Activated gamma-delta T cell (primary cell): ENCODE measurements around the gene CELF4.

Experiments
- DNase-seq: peaks from one replicate; lab custom pipeline; 2025; lab: John Stamatoyannopoulos, UW

The CELF4 gene

DNA sequence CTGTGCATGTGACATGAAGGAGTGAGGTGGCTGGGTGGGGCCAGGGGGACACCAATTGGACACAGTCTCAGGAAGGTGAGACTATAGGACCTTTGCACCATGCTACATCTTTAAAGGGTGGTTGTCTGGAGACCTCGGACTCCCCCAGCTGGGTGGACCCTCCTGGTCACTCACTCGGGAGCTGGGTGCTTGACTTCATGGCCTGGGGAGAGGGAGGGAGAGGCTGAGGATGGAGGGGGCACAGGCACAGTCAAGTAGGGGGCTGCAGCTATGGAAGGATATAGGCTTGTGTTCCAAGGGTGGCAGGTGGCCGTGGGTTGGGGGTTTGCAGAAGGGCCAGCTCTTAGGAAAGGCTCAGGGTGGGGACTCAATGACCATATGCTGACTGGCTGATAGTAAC lies 7.1 kb upstream of the CELF4 start:
- DNase-seq: no peak

GRCh38 chr18:37571266-37571665 lies 5.7 kb upstream of the CELF4 start:
- no peak for DNase-seq

DNA sequence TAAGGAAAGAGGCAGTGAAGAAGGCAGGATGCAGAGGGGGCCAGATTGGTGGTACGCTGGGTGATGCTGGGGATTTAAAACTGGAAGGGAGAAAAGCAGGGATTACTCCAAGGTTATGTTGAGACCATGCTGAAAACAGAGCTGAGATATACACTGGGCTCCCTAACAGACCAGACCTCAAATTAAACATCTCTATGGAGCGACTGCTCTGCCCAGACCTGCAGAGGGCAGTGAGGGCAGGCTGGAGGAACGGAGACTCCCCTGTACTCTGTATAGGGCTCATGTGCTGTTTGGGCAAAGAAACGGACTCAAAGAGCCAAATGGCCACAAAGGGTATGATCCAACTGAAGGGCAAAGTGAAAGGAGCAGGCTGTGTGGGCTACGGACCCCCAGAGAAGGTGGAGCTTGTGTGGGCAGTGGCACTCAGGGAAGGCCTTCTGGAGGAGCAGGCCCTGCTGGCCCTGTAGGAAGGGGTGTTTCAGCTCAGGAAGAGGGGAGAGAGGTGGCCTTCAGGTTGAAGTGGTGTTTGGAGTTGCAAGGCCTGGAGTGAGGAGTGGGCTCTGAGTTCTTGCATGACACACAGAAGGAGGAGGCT lies 4.8 kb upstream of the CELF4 start:
- DNase-seq: no peak

- no peak for DNase-seq
Observed at GRCh38 chr18:37568671-37569070, 3.1 kb upstream of the CELF4 start.

DNA sequence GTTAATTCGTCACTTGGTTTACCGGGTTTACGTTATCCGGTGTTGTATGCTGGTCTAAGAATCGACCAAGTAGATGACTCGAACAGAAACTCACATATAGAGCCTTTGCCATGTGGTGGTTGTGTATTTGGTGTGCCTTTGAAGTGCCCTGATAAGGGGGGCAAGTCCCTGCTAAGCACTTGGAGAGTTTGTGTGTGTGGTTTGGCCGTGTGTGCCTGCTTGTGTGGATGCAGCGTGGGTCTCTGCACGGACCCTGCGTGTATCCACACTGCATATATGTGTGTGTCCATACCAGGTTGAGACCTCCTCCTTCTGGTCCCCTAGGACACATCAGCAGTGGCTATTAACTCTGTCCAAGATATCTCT lies 2.4 kb upstream of the CELF4 start:
- no peak for DNase-seq

DNA sequence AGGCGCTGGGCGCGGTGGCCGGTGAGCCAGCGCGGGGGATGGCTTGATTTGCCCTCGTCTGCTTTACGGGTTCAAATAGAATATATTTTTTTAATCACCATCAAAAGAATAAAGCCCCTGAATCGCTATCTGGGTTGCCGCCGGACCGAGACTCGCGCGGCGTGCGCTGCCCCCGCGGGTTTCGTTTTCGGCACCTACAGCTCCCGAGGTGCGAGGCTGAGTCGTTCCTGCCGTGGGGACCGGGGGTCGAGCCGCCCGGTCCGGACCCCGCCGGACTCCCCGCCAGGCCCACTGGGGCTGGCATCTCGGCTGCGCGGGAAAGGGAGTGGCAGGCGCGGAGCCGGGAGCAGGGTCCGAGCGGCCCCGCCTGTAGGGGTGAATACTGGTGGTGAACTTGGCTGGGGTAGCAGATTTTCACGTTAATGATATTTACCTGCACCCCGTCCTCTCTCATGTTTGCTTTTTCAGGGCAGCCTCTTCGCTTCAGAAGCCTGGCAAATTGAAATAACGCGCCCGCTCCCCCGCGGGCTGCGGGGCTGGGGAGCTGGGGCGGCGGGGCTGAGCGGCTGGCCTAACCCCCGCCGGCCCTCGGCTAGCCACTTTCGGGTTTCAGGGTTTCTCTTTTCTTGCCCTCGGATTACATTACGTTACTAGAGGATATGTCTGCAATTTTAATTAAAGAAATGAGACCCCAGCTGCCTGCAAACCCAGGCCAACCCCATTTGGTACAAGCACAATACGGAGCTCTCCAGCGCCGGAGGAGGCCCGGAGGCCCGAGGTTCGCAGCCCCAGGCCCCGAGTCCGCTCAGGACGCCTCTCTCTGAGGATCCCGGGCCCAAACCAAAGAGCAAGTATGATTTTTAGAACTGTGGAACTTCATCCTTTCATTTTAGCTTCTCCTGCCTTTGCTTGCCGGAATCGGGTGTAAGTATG lies 1.7 kb upstream of the CELF4 start:
- DNase-seq: no peak

DNA sequence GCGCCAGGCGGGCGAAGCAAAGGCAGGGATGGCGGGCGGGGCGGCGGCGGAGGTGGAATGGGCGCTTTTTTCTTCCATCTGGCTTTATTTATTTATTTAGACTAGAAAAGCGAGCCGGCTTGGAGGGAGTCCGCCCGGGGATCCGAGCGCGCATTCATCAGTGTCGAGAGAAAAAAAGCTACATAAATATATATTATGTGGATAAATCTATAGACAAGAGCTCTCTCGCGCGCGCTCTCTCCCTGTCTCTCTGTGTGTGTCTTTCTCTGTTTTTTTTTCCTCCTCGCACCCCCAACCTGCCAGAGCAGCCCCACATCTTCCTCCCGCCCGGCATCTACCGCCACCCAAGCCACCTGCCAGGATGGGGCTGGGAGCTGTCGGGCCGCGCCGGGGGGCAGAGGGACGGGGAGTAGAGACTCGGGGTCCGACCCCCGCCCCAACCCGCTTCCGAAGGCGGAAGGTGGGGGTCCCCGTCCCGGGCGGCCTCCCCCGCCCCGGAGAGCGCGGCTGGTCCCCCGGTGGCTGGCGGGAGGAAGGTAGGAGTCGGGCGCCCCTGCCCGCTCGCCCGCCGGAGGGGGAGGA lies 972 bp upstream of the CELF4 start:
- DNase-seq: no peak

DNA sequence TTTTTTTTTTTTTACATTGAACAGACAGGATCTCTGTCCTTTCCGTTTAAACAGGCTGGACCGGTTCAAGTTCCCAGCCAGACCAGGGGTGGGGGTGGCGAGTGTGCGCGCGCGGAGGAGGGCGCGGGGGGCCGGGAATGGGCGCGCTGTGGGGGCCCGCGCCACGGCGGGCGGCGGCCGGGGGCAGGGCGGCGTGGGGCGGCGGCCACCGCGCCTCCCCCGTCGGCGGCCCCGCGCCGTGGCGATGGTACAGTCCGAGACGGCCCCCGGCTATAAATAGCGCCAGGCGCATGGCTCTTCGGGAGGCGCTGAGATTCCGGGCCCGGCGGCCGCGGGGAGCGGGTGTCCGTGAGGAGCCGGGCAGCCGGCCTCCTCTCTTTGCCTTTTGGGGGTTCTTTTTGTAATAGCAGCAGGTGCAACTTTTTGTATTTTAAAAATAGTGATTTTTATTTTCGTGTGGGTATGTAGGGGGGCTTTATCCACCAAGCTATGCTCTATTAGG lies 430 bp upstream of the CELF4 start:
- no peak for DNase-seq

GRCh38 chr18:37564711-37565100 lies 892 bp downstream of the CELF4 start:
- no peak for DNase-seq

GRCh38 chr18:37563931-37564392 lies 1.6 kb downstream of the CELF4 start:
- no peak for DNase-seq

DNA sequence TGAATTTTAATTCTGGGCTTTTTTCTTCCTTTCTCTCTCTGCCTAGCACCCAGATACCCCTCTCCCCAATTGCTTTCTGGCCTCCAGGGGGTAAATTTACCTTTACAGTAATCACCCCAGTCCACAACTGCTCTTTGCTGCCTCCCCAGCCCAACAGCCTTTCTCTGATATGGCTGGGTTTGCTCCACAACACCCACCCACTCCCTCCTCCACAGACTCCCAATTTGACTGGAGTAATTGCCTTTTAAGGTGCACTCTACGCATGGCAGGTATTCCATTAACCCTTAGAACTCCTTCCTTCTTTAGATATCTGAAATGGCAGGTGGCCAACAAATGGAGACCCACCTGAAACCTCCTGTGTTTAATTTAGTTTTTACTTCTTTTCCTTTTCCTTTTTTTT lies 3.6 kb downstream of the CELF4 start:
- no peak for DNase-seq

DNA sequence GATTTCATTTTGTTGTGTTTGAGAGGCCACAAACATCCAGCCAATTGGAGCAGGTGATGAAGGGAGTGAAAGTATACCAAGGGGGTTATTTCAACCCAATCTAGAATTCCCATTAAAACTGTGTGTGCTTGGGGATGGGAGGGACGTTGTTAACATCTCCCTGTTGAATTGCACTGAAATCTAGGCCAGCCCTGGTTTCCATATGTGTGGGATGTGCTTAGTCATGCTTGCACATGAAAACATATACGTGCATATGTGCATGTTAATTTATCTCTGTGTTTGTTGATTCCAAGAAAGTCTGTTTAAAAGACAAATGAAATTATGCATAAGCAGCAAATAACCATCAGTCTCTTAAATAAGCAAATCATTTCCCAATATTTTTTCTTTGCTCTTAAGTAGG lies 5.6 kb downstream of the CELF4 start:
- no peak for DNase-seq

- DNase-seq: no peak
Observed at GRCh38 chr18:37559194-37559593, 6.4 kb downstream of the CELF4 start.

DNA sequence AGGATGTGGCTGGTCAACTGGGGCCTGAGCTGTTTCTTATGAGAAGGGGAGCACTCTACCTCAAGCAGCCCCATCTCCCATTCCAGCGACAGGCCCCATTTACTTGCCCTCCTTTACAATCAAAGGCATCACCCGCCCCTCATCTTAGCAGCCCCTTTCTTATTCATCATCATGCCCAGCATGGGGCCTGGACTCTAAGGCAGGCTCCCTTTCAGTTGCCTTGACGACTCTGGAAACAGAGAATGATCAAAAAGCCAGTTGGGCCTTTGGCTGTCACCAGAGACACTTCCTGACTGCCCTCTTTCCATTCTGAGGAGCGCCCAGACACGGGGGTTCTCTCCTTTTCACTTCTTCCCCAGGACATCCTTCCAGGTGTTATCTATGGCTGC lies 11.2 kb downstream of the CELF4 start:
- DNase-seq: no peak

GRCh38 chr18:37553633-37554398 lies 11.8 kb downstream of the CELF4 start:
- no peak for DNase-seq

DNA sequence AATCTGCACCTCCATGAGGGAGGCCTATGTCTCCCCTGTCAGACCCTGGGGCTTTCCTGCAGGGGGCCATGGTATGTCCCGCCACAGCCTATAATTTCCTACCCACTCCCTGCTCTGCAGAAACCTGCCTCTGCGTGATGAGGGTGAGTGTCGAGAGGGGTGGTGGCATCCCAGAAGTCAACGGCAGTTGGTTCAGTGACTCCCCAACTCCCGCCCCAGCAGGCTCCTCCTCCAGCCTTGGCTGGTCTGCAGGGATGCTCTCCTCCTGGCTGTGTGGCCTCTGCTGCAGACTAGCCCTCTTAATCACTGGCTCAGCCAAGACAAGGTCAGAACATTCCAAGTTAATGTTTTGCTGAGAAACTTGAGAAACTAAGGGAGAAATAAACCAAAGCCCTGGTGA lies 13.3 kb downstream of the CELF4 start:
- DNase-seq: no peak

DNA sequence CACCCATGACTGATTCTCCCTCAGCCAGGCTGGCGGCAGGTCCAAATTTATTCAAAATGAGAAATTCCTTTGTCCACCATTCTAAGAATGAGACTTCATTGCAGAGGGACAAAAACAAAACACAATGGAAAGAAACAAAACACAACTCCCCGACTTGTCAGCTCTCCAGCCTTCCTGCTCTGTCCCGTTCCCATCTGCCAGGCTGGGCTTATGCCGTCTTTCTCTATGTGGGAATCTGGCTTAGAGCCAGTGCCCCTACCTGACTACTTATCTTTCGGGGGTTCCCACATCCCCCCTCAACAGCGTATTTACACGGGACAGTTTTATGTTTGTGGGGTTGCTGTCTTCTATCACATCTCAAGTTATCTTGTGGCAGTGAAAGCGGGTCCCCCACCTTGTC lies 13.8 kb downstream of the CELF4 start:
- DNase-seq: no peak

- DNase-seq: no peak
Observed at GRCh38 chr18:37551249-37551648, 14.3 kb downstream of the CELF4 start.

- DNase-seq: no peak
Observed at GRCh38 chr18:37550118-37550875, 15.3 kb downstream of the CELF4 start.

GRCh38 chr18:37548679-37549289 lies 16.8 kb downstream of the CELF4 start:
- no peak for DNase-seq

DNA sequence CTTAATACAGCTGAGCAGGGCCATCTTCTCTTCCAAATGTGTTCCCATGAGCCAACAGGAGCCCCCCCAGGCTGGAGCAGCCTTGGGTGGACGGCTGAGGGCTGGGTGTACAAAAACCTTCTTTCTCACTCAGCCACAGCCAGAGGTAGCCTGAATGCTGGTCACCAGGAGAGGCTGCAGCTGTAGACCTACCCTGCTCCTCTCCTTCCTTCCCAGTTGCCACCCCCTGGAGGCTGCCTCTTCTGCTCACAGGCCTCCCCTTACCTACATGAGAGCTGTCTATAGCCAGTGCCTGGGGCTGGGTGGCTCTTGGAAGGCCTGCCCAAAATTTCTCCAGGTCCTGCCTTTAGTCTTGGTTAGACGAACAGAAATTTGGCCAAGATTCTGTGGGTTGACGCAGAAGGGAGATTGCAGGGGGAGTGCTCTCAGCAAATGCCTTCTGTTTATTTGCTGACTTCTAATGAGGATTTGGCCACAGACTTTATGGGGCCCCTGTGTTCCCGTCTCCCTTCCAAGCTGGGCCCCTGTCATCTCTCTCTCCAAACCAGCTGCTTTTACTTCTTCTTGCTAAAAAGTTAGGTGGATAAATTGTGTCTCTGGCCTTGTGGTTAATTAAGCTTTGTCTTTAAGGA lies 18.3 kb downstream of the CELF4 start:
- DNase-seq: no peak
